Dedifferentiated amniotic fluid mesenchymal stem cell (primary cell): ENCODE results near the gene MORN4.
A peak's percentile ranks its signal among the peaks of the same experiment; 100 is the strongest.

Experiments used
- DNase-seq: peaks from one replicate; pipeline ENCODE4 v3.0.0-alpha.2; 2016; ENCODE audit errors: extremely low spot score

The MORN4 gene

DNA sequence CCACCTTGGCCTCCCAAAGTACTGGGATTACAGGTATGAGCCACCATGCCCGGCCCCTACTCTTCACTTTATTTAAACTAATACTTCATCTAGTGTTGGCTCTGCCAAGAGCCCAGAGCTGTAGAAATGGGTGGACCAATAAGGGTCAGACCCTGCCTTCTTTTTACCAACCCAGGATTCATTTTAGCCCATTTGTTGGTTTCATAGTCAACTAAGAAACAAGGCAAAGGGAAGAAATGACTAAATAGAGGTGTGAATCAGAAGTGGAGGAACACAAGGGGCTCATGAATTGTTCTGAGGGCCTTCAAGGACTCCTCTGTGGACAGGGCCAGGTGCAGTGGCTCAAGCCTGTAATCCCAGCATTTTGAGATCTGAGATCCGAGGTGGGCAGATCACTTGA lies 59.6 kb downstream of the MORN4 start:
- no peak for DNase-seq

- no peak for DNase-seq
Measured at GRCh38 chr10:97573021-97573420, 60.3 kb downstream of the MORN4 start.

DNA sequence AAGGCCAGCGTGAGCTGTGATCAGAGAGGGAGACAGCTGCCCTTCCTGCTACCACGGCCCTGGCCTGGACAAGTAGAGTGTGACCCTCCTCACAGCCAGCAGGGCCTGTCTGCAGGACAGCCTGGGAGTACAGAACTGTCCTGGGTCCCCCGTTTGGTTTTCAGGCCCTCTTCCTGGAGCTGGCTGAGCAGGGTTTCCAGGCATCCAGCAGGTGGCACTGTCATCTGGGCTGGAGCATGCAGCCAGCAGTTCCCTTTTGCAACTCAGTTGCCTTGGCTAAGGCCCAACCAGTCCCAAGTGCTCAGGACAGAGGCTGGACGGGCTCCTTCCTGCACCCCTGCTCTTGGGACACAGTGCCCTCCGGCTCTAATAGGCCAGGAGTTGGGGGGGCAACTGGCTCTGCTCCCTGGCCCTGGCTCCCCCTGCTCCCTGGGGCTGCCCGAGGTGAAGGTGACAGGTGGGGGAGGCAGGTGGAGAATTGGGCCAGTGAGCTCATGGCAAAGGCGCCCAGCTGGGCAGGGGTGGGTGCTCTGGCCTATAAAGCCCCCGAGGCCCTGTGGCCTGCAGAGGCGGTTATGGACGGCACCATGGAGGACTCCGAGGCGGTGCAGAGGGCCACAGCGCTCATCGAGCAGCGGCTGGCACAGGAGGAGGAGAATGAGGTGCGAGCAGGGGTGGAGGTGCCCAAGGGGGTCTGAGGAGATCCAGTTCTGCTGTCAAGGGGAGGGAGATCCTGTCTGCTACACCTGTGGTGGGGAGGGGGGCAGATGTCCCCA lies 60.9 kb downstream of the MORN4 start, which contains the start of gene ANKRD2:
TSS of gene ANKRD2 (plus strand) at position 566 of the 776 bp plus-strand sequence. CDS start at position 576, 10 bp downstream.
- DNase-seq: peak; percentile 70

- no peak for DNase-seq
Measured at GRCh38 chr10:97571622-97572021, 61.7 kb downstream of the MORN4 start.

DNA sequence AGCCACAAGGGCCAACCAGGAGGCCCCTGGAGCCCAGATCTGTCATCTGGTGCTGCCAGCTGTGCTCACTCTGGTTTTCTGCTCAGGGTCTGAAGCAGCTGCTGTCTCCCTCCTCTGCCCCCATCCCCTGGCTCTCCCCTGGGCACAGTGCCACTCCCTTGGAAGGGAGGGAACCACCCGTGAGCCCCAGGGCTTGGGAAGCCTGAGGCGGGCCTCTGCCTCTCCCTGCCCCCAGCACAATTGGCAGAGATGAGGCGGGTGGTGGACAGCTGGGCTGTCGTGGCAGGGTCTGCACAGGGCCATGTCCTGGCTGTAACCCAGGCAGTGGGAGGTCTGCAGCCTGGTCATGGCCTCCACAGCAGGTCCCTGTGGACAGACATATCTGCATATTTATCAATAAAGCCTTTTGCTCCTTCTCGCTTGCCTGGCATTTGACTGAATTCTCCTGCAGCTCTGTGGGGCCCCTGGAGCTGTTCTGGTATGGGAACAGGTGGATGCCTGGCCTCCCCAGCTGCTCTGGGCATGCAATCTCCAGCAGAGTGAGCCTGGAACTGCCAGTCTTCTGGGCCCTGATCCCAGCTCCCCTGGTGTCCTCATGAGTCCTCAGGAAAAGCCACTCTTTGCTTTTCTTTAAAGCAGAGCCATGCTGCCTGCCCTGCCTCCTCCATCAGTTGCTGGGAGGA lies 62.4 kb downstream of the MORN4 start:
- no peak for DNase-seq

DNA sequence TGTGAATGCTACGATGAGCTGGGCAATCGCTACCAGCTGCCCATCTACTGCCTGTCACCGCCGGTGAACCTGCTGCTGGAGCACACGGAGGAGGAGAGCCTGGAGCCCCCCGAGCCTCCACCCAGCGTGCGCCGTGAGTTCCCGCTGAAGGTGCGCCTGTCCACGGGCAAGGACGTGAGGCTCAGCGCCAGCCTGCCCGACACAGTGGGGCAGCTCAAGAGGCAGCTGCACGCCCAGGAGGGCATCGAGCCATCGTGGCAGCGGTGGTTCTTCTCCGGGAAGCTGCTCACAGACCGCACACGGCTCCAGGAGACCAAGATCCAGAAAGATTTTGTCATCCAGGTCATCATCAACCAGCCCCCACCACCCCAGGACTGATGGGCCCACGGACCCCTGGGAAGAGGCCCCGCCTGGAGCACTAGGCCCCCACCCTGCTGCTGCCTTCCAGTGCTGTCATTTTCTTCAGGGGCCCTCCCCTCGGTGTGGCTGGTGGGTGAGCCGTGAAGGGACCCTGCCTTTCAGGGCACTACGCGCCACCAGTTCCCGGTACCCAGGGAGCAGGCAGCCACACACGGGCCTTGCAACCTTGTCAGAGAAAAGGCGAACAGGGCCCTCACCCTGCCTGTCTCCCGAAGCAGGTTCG lies 63.0 kb downstream of the MORN4 start:
- no peak for DNase-seq

- DNase-seq: no peak
Measured at GRCh38 chr10:97567891-97568290, 65.4 kb downstream of the MORN4 start.

GRCh38 chr10:97566336-97566996 lies 66.8 kb downstream of the MORN4 start:
- DNase-seq: no peak

- no peak for DNase-seq
Measured at GRCh38 chr10:97564776-97565175, 68.5 kb downstream of the MORN4 start.
